HepG2 (cell line): ENCODE data around the gene AMER2. TPM values are rescaled to one million over a fixed set of nuclear protein-coding genes. Genes with fewer than 3 reads are reported as not detected.

Experiments
- ATAC-seq: fragments of 200-7000 bp; cut with Tn5 transposase; 3 replicates; pipeline ENCODE4 v1.9.1; 2020; ENCODE audit warnings: mild to moderate bottlenecking, moderate library complexity
- BruUV-seq: library from RNA; stranded (reverse); fragments of 400-500 nt; replicated peaks from 2 replicates; lab custom pipeline; 2021; lab: Mats Ljungman, UMichigan
- CTCF ChIA-PET: fragments of 300-600 bp; formaldehyde crosslinking; extraction: SDS; loops from one replicate; lab custom pipeline; 2021; ENCODE audit warnings: low total read pairs, inconsistent platforms, low intra/inter-chr PET ratio; lab: Yijun Ruan, JAX
- POLR2A ChIA-PET: fragments of 350-600 bp; sonication (Branson Sonifier 250); formaldehyde crosslinking; loops from one replicate; lab custom pipeline; 2020; ENCODE audit warnings: antibody characterized with exemption, inconsistent platforms; lab: Yijun Ruan, JAX
- DNase-seq: peaks from one replicate; pipeline ENCODE4 v3.0.0-alpha.2; 2015; ENCODE audit warnings: low spot score
- FAIRE-seq: peaks from 3 replicates; lab custom pipeline; 2011; peaks lifted over from hg19 to GRCh38; lab: Jason Lieb, UNC
- H2AFZ ChIP-seq: one replicate; pipeline ENCODE4 v1.6.1; 2011; ENCODE audit warnings: low read length, inconsistent platforms
- H3K27ac ChIP-seq: fragments of 300-600 bp; 3 replicates; pipeline ENCODE4 v1.8.0; 2011; ENCODE audit warnings: mixed run types, mild to moderate bottlenecking, mixed read lengths, low read length, inconsistent platforms; ENCODE audit not compliant: insufficient read depth; ENCODE audit errors: extremely low read length
- H3K27me3 ChIP-seq, 2 experiments: fragments of 200-600 bp in 1 of 2; 2 replicates in 1 of 2; 3 replicates in 1 of 2; pipeline versions ENCODE4 v1.6.0 to v1.8.0; 2011; ENCODE audit warnings: low read length in 2 of 2, mild to moderate bottlenecking in 2 of 2, moderate library complexity in 2 of 2, inconsistent platforms in 1 of 2; ENCODE audit not compliant: insufficient read depth in 2 of 2, control insufficient read depth in 1 of 2
- H3K36me3 ChIP-seq, 2 experiments: fragments of 200-600 bp in 1 of 2; replicated peaks in 1 of 2; 2 replicates in 1 of 2; 3 replicates in 1 of 2; pipeline versions ENCODE4 v1.5.1 to v1.8.0; 2011; ENCODE audit warnings: low read length in 2 of 2, inconsistent platforms in 1 of 2; ENCODE audit not compliant: insufficient read depth in 2 of 2, control insufficient read depth in 1 of 2
- H3K4me1 ChIP-seq: 2 replicates; pipeline ENCODE4 v1.5.1; 2012; ENCODE audit warnings: low read length, inconsistent platforms; ENCODE audit not compliant: insufficient read depth
- H3K4me2 ChIP-seq: 2 replicates; pipeline ENCODE4 v1.6.0; 2011; ENCODE audit warnings: low read depth, low read length, inconsistent platforms
- H3K4me3 ChIP-seq, 3 experiments: fragments of 200-600 bp in 1 of 3; sonication (generic), shearing (Covaris generic) in 1 of 3; replicated peaks in 1 of 3; 2 replicates each; pipeline ENCODE4 v1.5.1; 2011 to 2016; ENCODE audit warnings: low read length in 3 of 3, inconsistent platforms in 2 of 3, low read depth in 2 of 3, mild to moderate bottlenecking in 2 of 3, control low read depth in 1 of 3, mixed read lengths in 1 of 3; ENCODE audit not compliant: insufficient read depth in 1 of 3
- H3K79me2 ChIP-seq: one replicate; pipeline ENCODE4 v1.6.1; 2011; ENCODE audit warnings: low read length, inconsistent platforms; ENCODE audit not compliant: insufficient read depth
- H3K9ac ChIP-seq: 2 replicates; pipeline ENCODE4 v1.6.0; 2011; ENCODE audit warnings: mild to moderate bottlenecking, low read depth, low read length, inconsistent platforms; ENCODE audit not compliant: insufficient read depth
- H3K9me3 ChIP-seq: 2 replicates; pipeline ENCODE4 v1.5.1; 2012; ENCODE audit warnings: mild to moderate bottlenecking, low read length
- H4K20me1 ChIP-seq: 2 replicates; pipeline ENCODE4 v1.6.0; 2011; ENCODE audit warnings: inconsistent platforms, mild to moderate bottlenecking, low read length, moderate library complexity; ENCODE audit not compliant: insufficient read depth
- HDAC2 ChIP-seq: sonication (generic); formaldehyde crosslinking; IDR thresholded peaks from 2 replicates; pipeline ENCODE4 v1.4.0; 2020; ENCODE audit warnings: missing genetic modification reagents
- HIVEP1 ChIP-seq: sonication (generic); formaldehyde crosslinking; IDR thresholded peaks from 2 replicates; pipeline ENCODE4 v1.4.0; 2020; ENCODE audit warnings: mild to moderate bottlenecking, missing genetic modification reagents
- KAT8 ChIP-seq: IDR thresholded peaks from 2 replicates; pipeline ENCODE4 v1.6.1; 2016; ENCODE audit warnings: missing genetic modification reagents, missing compliant biosample characterization
- NFKB2 ChIP-seq: sonication (generic); formaldehyde crosslinking; IDR thresholded peaks from 2 replicates; pipeline ENCODE4 v1.4.0; 2020; ENCODE audit warnings: missing genetic modification reagents, borderline replicate concordance
- REL ChIP-seq: sonication (generic); formaldehyde crosslinking; conservative IDR thresholded peaks from 2 replicates; pipeline ENCODE4 v1.8.0; 2022; ENCODE audit warnings: mild to moderate bottlenecking, missing genetic modification reagents, moderate library complexity
- SP2 ChIP-seq: sonication (generic); formaldehyde crosslinking; IDR thresholded peaks from 2 replicates; pipeline ENCODE4 v1.5.1; 2020; ENCODE audit warnings: mild to moderate bottlenecking, missing genetic modification reagents
- TBX3 ChIP-seq: fragments of 450-650 bp; IDR thresholded peaks from 2 replicates; pipeline ENCODE4 v1.6.1; 2017; ENCODE audit warnings: antibody characterized with exemption, mild to moderate bottlenecking, inconsistent platforms, borderline replicate concordance
- ZBTB7A ChIP-seq: sonication (generic); formaldehyde crosslinking; IDR thresholded peaks from 2 replicates; pipeline ENCODE4 v1.8.0; 2022; ENCODE audit warnings: mild to moderate bottlenecking, missing genetic modification reagents
- ZNF333 ChIP-seq: sonication (generic); formaldehyde crosslinking; IDR thresholded peaks from 2 replicates; pipeline ENCODE4 v1.4.0; 2020; ENCODE audit warnings: mild to moderate bottlenecking, missing genetic modification reagents, borderline replicate concordance
- ZNF543 ChIP-seq: sonication (generic); formaldehyde crosslinking; IDR thresholded peaks from 2 replicates; pipeline ENCODE4 v1.4.0; 2020; ENCODE audit warnings: mild to moderate bottlenecking, missing genetic modification reagents
- ZNF672 ChIP-seq: sonication (generic); formaldehyde crosslinking; IDR thresholded peaks from 2 replicates; pipeline ENCODE4 v1.8.1; 2022; ENCODE audit warnings: missing genetic modification reagents
- ZNF75D ChIP-seq: sonication (generic); formaldehyde crosslinking; IDR thresholded peaks from 2 replicates; pipeline ENCODE4 v1.8.1; 2023; ENCODE audit warnings: missing genetic modification reagents, mild to moderate bottlenecking, borderline replicate concordance
- WGBS: methylation state at CpG from one replicate; pipeline ENCODE4 v1.1.6; 2017; ENCODE audit warnings: low lambda C conversion rate; 5-methylcytosine and 5-hydroxymethylcytosine counted together
- in situ Hi-C: cut with HindIII; loops from 2 replicates; pipeline ENCODE4 v1.10.0; 2017; ENCODE audit warnings: low pct_unique_long_range_greater_than_20kb; ENCODE audit not compliant: extremely low pct_ligation_motif_present
- intact Hi-C: fragments of 100-400 bp; cut with micrococcal nuclease; formaldehyde crosslinking; loops from one replicate; pipeline ENCODE4 v1.10.0; 2022; ENCODE audit not compliant: unreplicated experiment
- polyA plus RNA-seq, 8 experiments: library from polyadenylated mRNA; depleted of rRNA in 3 of 8; stranded (reverse) in 7 of 8; unstranded in 1 of 8; fragments of >200 nt; fragmentation: Illumina TruSeq in 4 of 8; extraction: Trizol in 4 of 8; gene quantifications; 2 replicates each; pipeline versions ENCODE4 v1.2.1 to v1.2.3, GENCODE V29; 2011 to 2016; ENCODE audit warnings: low read depth in 4 of 8, missing spikeins in 1 of 8, mixed read lengths in 1 of 8; ENCODE audit not compliant: insufficient read depth in 1 of 8
- total RNA-seq, 5 experiments: library from RNA; depleted of rRNA; stranded (reverse); fragments of >200 nt; fragmentation: Illumina TruSeq; extraction: Trizol; gene quantifications; 2 replicates each; pipeline ENCODE4 v1.2.3, GENCODE V29; 2016; ENCODE audit warnings: low read depth in 1 of 5
- TF ChIP-seq, protein P1 (sequence below): IDR thresholded peaks from 2 replicates; pipeline ENCODE4 v1.6.1; 2016; ENCODE audit warnings: missing biosample characterization, missing genetic modification reagents, low read depth
- TF ChIP-seq, protein P2 (sequence below): IDR thresholded peaks from 2 replicates; pipeline ENCODE4 v1.6.1; 2016; ENCODE audit warnings: missing compliant biosample characterization, missing genetic modification reagents, borderline replicate concordance
- TF ChIP-seq, protein P3 (sequence below): sonication (generic); formaldehyde crosslinking; IDR thresholded peaks from 2 replicates; pipeline ENCODE4 v1.5.0; 2020; ENCODE audit warnings: mild to moderate bottlenecking, missing genetic modification reagents, borderline replicate concordance

AMER2 gene
- total and polyA plus RNA-seq, 2 of the 13 experiments (the other 11 are each of a cell fraction or from before 2014, with no cell fraction given) = not detected

DNA sequence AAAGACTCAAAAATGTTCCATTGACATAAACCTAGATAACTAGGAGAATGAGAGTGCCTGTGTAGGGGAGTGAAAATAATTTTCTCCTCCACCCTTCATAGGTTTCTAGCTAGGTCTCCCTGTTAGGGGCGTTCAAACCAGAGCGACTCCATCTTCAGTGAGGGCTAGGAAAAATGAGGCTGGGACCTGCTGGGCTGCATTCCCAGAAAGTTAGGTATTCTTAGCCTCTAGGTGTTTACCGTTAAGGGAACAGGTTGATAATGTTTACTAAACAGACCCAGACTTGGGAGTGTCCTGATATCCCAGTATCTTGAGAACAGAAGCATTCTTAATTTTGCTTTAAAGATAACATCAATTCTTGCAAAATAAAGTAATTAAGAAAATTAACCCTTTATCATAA lies 56.0 kb downstream of the AMER2 start:
- no peaks in the 10 kb centered on the region for H3K36me3 ChIP-seq
- no peaks in the 10 kb centered on the region for H3K9me3 ChIP-seq
- ATAC-seq (no peak), FAIRE-seq (no peak), DNase-seq (no peak)
- TF ChIP-seq SP2 (CRISPR knock-in tag) = no peak
- no peak overlapping the region for H3K4me3 ChIP-seq
- no TSS peak for BruUV-seq
- no peaks in the 10 kb centered on the region for H3K4me1 ChIP-seq
- H4K20me1 ChIP-seq = no peaks in the 10 kb centered on the region
- no peaks in the 10 kb centered on the region for H3K79me2 ChIP-seq
- WGBS = 0% methylated on average over 3 of the region's 3 CpGs
- ChIA-PET POLR2A (no interaction called here), CTCF (no interaction called here)
- H3K27ac ChIP-seq = no peak overlapping the region
- no peak overlapping the region for H3K4me2 ChIP-seq
- no peak overlapping the region for H2AFZ ChIP-seq
- in situ Hi-C loops (no loop called here), intact Hi-C loops (no loop called here)
- H3K27me3 ChIP-seq = peaks cover 0 to 12% of the 10 kb centered on the region in 2 experiments; a peak in 2 of 5 replicates
- no peak overlapping the region for H3K9ac ChIP-seq

DNA sequence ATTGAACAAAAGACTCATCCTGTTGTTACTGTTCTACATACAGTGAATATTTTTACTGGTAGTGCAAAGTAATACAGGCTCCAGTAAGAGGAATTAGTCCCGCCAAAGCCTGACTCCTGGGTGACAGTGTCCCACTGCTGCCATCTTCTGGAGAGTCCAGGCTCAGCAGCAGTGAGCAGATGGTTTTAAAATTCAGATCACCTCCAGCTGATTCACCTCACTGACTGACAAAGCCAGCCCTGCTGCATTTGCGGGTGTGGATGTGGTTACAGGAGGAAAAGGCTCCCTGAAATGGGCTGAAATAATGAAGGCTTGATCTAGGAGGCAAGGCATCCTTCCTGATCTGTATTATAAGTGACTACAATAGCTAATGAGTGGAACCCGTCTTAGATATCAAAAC lies 57.9 kb downstream of the AMER2 start:
- CTCF ChIA-PET = interaction anchor here (1.1 to 1.7 kb wide), 2 partner anchors 29 to 109 kb away, joined by 3 to 7 read pairs; no protein-coding TSS in a partner anchor
- BruUV-seq = no TSS peak
- Histone ChIP-seq H3K36me3 (no peaks in the 10 kb centered on the region), H3K79me2 (no peaks in the 10 kb centered on the region), H3K27me3 (peaks cover 0 to 12% of the 10 kb centered on the region in 2 experiments; a peak in 2 of 5 replicates), H4K20me1 (no peaks in the 10 kb centered on the region), H3K27ac (no peak overlapping the region), H3K4me3 (no peak overlapping the region), H3K9me3 (no peaks in the 10 kb centered on the region), H3K4me1 (no peaks in the 10 kb centered on the region), H2AFZ (no peak overlapping the region), H3K4me2 (no peak overlapping the region), H3K9ac (no peak overlapping the region)
- WGBS = 18% methylated on average over 3 of the region's 3 CpGs
- POLR2A ChIA-PET = no interaction called here
- ATAC-seq (peak; percentile 97), FAIRE-seq (peak; percentile 82), DNase-seq (peak; percentile 62)
- in situ Hi-C loops = no loop called here
- intact Hi-C loops = loop anchor here (1.0 kb wide), 2 partner anchors 29 to 109 kb away; no protein-coding TSS in a partner anchor
- no peak for TF ChIP-seq NFKB2 (CRISPR knock-in tag)
- TF ChIP-seq ZNF672 (CRISPR knock-in tag) = no peak
- TF ChIP-seq, protein P1, sequence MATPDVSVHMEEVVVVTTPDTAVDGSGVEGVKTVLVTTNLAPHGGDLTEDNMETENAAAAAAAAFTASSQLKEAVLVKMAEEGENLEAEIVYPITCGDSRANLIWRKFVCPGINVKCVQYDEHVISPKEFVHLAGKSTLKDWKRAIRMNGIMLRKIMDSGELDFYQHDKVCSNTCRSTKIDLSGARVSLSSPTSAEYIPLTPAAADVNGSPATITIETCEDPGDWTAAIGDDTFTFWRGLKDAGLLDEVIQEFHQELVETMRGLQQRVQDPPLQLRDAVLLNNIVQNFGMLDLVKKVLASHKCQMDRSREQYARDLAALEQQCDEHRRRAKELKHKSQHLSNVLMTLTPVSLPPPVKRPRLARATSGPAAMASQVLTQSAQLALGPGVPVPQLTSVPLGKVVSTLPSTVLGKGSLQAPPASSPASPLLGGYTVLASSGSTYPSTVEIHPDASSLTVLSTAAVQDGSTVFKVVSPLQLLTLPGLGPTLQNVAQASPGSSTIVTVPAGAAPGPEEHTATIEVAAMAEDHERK = no peak
- no peak for TF ChIP-seq HDAC2
- TF ChIP-seq, protein P2, sequence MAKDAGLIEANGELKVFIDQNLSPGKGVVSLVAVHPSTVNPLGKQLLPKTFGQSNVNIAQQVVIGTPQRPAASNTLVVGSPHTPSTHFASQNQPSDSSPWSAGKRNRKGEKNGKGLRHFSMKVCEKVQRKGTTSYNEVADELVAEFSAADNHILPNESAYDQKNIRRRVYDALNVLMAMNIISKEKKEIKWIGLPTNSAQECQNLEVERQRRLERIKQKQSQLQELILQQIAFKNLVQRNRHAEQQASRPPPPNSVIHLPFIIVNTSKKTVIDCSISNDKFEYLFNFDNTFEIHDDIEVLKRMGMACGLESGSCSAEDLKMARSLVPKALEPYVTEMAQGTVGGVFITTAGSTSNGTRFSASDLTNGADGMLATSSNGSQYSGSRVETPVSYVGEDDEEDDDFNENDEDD (CRISPR knock-in tag) = peak; percentile 15; the same call in 1 of the 2 replicates
- TF ChIP-seq, protein P3, sequence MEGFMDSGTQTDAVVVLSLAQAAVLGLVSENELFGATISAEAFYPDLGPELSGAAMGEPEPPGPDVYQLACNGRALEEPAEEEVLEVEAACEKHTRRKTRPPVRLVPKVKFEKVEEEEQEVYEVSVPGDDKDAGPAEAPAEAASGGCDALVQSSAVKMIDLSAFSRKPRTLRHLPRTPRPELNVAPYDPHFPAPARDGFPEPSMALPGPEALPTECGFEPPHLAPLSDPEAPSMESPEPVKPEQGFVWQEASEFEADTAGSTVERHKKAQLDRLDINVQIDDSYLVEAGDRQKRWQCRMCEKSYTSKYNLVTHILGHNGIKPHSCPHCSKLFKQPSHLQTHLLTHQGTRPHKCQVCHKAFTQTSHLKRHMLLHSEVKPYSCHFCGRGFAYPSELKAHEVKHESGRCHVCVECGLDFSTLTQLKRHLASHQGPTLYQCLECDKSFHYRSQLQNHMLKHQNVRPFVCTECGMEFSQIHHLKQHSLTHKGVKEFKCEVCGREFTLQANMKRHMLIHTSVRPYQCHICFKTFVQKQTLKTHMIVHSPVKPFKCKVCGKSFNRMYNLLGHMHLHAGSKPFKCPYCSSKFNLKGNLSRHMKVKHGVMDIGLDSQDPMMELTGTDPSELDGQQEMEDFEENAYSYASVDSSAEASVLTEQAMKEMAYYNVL (CRISPR knock-in tag) = no peak
- no peak for TF ChIP-seq ZBTB7A (CRISPR knock-in tag)
- TF ChIP-seq REL (CRISPR knock-in tag) = no peak
- no peak for TF ChIP-seq TBX3
- no peak for TF ChIP-seq ZNF333 (CRISPR knock-in tag)
- TF ChIP-seq ZNF543 (CRISPR knock-in tag) = no peak
- TF ChIP-seq ZNF75D (CRISPR knock-in tag) = no peak
- no peak for TF ChIP-seq KAT8 (CRISPR knock-in tag)
- TF ChIP-seq HIVEP1 = no peak
